ENCODE data around the gene MMP17.

DNA sequence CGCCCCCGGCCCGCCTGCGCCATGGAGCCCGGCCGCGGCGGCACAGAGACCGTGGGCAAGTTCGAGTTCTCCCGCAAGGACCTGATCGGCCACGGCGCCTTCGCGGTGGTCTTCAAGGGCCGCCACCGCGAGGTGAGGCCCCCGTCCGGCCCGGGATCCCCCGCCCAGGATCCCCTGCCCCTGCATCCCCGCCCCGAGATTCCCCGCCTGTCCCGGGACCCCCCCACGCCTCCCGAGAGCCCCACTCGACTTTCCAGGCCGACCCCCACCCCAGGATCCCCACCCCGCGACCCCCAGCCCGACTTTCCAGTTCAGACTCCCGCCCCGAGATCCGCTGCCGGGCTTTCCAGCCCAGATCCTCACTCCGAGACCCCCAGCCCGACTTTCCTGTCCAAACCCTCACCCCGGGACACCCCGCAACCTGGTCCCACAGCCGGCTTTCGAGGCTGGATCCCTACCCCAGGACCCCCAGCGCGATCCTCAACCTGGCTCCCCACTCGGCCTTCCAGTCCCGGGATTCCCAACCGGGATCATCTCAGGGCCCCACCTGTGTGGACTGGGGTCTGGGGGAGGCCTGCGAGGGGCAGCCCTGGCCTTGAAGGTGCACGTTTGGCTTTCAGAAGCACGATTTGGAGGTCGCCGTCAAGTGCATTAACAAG, 66.9 kb downstream of the MMP17 start:
- TF ChIP-seq CTCF (IDR thresholded peaks at IDR 0.05; ENCODE audit: low read depth, low read length, poor library complexity, severe bottlenecking) (no peak), EZH2phosphoT487 (IDR thresholded peaks at IDR 0.05; ENCODE audit: borderline replicate concordance, low read length) (no peak)
